Measurements from ENCODE around the gene PASD1. TPM values are rescaled to one million over a fixed set of nuclear protein-coding genes. Genes with fewer than 3 reads are reported as not detected.

The PASD1 gene
- total RNA-seq, 1 experiment from 2014 or later: not detected

GRCh38 chrX:151633157-151633556, 69.7 kb downstream of the PASD1 start:
- no peak overlapping the region for H3K27ac Mint-ChIP-seq (ENCODE audit: unreplicated experiment)
- CTCF ChIA-PET: no interaction called here
- peaks cover 13% of the 10 kb centered on the region for H3K27me3 Mint-ChIP-seq (ENCODE audit: unreplicated experiment)
- no peaks in the 10 kb centered on the region for H3K36me3 Mint-ChIP-seq (ENCODE audit: insufficient read depth, unreplicated experiment)
- no peaks in the 10 kb centered on the region for H3K4me1 Mint-ChIP-seq (ENCODE audit: low read depth, unreplicated experiment)
- BruUV-seq (replicated peaks): no TSS peak
- intact Hi-C loops (cut with micrococcal nuclease; ENCODE audit: unreplicated experiment): no loop called here
- H3K4me3 Mint-ChIP-seq (ENCODE audit: low read depth, unreplicated experiment): no peak overlapping the region
- TF ChIP-seq, protein P1, sequence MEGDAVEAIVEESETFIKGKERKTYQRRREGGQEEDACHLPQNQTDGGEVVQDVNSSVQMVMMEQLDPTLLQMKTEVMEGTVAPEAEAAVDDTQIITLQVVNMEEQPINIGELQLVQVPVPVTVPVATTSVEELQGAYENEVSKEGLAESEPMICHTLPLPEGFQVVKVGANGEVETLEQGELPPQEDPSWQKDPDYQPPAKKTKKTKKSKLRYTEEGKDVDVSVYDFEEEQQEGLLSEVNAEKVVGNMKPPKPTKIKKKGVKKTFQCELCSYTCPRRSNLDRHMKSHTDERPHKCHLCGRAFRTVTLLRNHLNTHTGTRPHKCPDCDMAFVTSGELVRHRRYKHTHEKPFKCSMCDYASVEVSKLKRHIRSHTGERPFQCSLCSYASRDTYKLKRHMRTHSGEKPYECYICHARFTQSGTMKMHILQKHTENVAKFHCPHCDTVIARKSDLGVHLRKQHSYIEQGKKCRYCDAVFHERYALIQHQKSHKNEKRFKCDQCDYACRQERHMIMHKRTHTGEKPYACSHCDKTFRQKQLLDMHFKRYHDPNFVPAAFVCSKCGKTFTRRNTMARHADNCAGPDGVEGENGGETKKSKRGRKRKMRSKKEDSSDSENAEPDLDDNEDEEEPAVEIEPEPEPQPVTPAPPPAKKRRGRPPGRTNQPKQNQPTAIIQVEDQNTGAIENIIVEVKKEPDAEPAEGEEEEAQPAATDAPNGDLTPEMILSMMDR (IDR thresholded peaks at IDR 0.05; ENCODE audit: unreplicated experiment): no peak
- H3K9me3 Mint-ChIP-seq (ENCODE audit: low read depth, unreplicated experiment): peaks cover 2% of the 10 kb centered on the region
- no peak for DNase-seq

DNA sequence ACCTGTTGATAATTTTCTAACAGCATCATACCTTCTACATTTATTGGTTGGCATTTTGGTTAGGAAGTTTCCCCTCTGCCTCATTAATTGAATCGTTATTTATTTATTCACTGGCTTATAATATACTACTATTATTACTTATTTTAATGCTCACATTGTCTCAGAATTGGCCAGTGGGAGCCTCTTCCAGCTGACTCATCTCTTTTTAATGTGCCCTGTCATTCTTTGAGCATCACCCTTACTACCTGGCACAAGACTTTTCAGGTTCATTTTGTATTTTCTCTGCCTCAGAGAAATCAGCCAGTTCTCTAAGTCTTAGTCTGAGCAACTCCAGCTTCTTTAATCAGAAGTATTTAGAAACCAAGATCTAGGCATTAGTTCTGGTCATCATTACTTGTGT, 71.5 kb downstream of the PASD1 start:
- H3K27ac Mint-ChIP-seq (ENCODE audit: unreplicated experiment): no peak overlapping the region
- H3K9me3 Mint-ChIP-seq (ENCODE audit: low read depth, unreplicated experiment): peaks cover 2% of the 10 kb centered on the region
- BruUV-seq (replicated peaks): no TSS peak
- no peaks in the 10 kb centered on the region for H3K4me1 Mint-ChIP-seq (ENCODE audit: low read depth, unreplicated experiment)
- no peak overlapping the region for H3K4me3 Mint-ChIP-seq (ENCODE audit: low read depth, unreplicated experiment)
- TF ChIP-seq, protein P1 (IDR thresholded peaks at IDR 0.05; ENCODE audit: unreplicated experiment): no peak
- H3K36me3 Mint-ChIP-seq (ENCODE audit: insufficient read depth, unreplicated experiment): no peaks in the 10 kb centered on the region
- CTCF ChIA-PET: no interaction called here
- intact Hi-C loops (cut with micrococcal nuclease; ENCODE audit: unreplicated experiment): no loop called here
- peaks cover 13% of the 10 kb centered on the region for H3K27me3 Mint-ChIP-seq (ENCODE audit: unreplicated experiment)
- DNase-seq: no peak

GRCh38 chrX:151641564-151641963, 78.1 kb downstream of the PASD1 start:
- intact Hi-C loops (cut with micrococcal nuclease; ENCODE audit: unreplicated experiment): no loop called here
- CTCF ChIA-PET: no interaction called here
- no TSS peak for BruUV-seq (replicated peaks)
- H3K4me3 Mint-ChIP-seq (ENCODE audit: low read depth, unreplicated experiment): no peak overlapping the region
- H3K27ac Mint-ChIP-seq (ENCODE audit: unreplicated experiment): no peak overlapping the region
- no peaks in the 10 kb centered on the region for H3K9me3 Mint-ChIP-seq (ENCODE audit: low read depth, unreplicated experiment)
- no peaks in the 10 kb centered on the region for H3K4me1 Mint-ChIP-seq (ENCODE audit: low read depth, unreplicated experiment)
- TF ChIP-seq, protein P1 (IDR thresholded peaks at IDR 0.05; ENCODE audit: unreplicated experiment): no peak
- no peak for DNase-seq
- no peaks in the 10 kb centered on the region for H3K36me3 Mint-ChIP-seq (ENCODE audit: insufficient read depth, unreplicated experiment)
- H3K27me3 Mint-ChIP-seq (ENCODE audit: unreplicated experiment): no peaks in the 10 kb centered on the region

- H3K27me3 Mint-ChIP-seq (ENCODE audit: unreplicated experiment): peaks cover 50% of the 10 kb centered on the region
- BruUV-seq (replicated peaks): no TSS peak
- H3K36me3 Mint-ChIP-seq (ENCODE audit: insufficient read depth, unreplicated experiment): no peaks in the 10 kb centered on the region
- H3K4me1 Mint-ChIP-seq (ENCODE audit: low read depth, unreplicated experiment): no peaks in the 10 kb centered on the region
- no peaks in the 10 kb centered on the region for H3K9me3 Mint-ChIP-seq (ENCODE audit: low read depth, unreplicated experiment)
- no peak overlapping the region for H3K27ac Mint-ChIP-seq (ENCODE audit: unreplicated experiment)
- TF ChIP-seq, protein P1 (IDR thresholded peaks at IDR 0.05; ENCODE audit: unreplicated experiment): no peak
- H3K4me3 Mint-ChIP-seq (ENCODE audit: low read depth, unreplicated experiment): no peak overlapping the region
- intact Hi-C loops (cut with micrococcal nuclease; ENCODE audit: unreplicated experiment): no loop called here
- CTCF ChIA-PET: no interaction called here
- DNase-seq: no peak
These were observed 111.8 kb downstream of the PASD1 start for GRCh38 chrX:151675121-151675746.

Measured in Calu3 (cell line).